Panc1 (cell line): ENCODE data around the gene PIH1D1. TPM values are rescaled to one million over a fixed set of nuclear protein-coding genes. Genes with fewer than 3 reads are reported as not detected.

Source experiments
- ATAC-seq: fragments of 200-7000 bp; cut with Tn5 transposase; 2 replicates; pipeline ENCODE4 v1.9.1; 2020; ENCODE audit warnings: mild to moderate bottlenecking, moderate library complexity
- BruUV-seq: library from RNA; stranded (reverse); fragments of 400-500 nt; replicated peaks from 2 replicates; lab custom pipeline; 2021; lab: Mats Ljungman, UMichigan
- CTCF ChIA-PET: fragments of 300-600 bp; sonication (Branson Sonifier 250); formaldehyde crosslinking; loops from one replicate; lab custom pipeline; 2022; ENCODE audit warnings: antibody characterized with exemption; lab: Charles Lee
- POLR2A ChIA-PET: fragments of 300-600 bp; sonication (Branson Sonifier 250); formaldehyde crosslinking; loops from one replicate; lab custom pipeline; 2022; ENCODE audit warnings: antibody characterized with exemption; lab: Charles Lee
- DNase-seq: peaks from one replicate; pipeline ENCODE4 v3.0.0-alpha.2; 2010; ENCODE audit warnings: low read depth, low spot score
- H3K27ac ChIP-seq: 2 replicates; pipeline ENCODE4 v1.5.1; 2011; ENCODE audit warnings: mild to moderate bottlenecking, low read length, inconsistent platforms
- H3K27me3 ChIP-seq: fragments of 200-500 bp; sonication (Bioruptor generic); 2 replicates; pipeline ENCODE4 v1.6.0; 2014; ENCODE audit warnings: low read length, inconsistent platforms; ENCODE audit not compliant: control insufficient read depth, insufficient read depth
- H3K36me3 ChIP-seq: fragments of 200-500 bp; sonication (Bioruptor generic); 2 replicates; pipeline ENCODE4 v1.5.1; 2014; ENCODE audit warnings: inconsistent platforms, mild to moderate bottlenecking, low read length, moderate library complexity; ENCODE audit not compliant: control insufficient read depth, insufficient read depth
- H3K4me1 ChIP-seq: 2 replicates; pipeline ENCODE4 v1.5.1; 2011; ENCODE audit warnings: inconsistent platforms, mild to moderate bottlenecking, low read length, moderate library complexity; ENCODE audit not compliant: control insufficient read depth, insufficient read depth
- H3K4me3 ChIP-seq, 2 experiments: 2 replicates each; pipeline ENCODE4 v1.5.1; 2011 to 2012; ENCODE audit warnings: low read depth in 2 of 2, low read length in 2 of 2, mild to moderate bottlenecking in 2 of 2, inconsistent platforms in 1 of 2, moderate library complexity in 1 of 2
- H3K9me3 ChIP-seq: fragments of 200-500 bp; sonication (Bioruptor generic); 2 replicates; pipeline ENCODE4 v1.5.1; 2014; ENCODE audit warnings: low read depth, mild to moderate bottlenecking, inconsistent platforms, low read length, moderate library complexity; ENCODE audit not compliant: control insufficient read depth, insufficient read depth
- POLR2AphosphoS5 ChIP-seq: IDR thresholded peaks from 2 replicates; pipeline ENCODE4 v1.6.1; 2012; ENCODE audit warnings: mild to moderate bottlenecking, low read depth, low read length, moderate library complexity
- SIN3A ChIP-seq: IDR thresholded peaks from 2 replicates; pipeline ENCODE4 v1.6.1; 2012; ENCODE audit warnings: low read depth, mild to moderate bottlenecking, low read length, moderate library complexity, borderline replicate concordance; ENCODE audit not compliant: insufficient read depth
- TCF7L2 ChIP-seq: IDR thresholded peaks from 2 replicates; pipeline ENCODE4 v1.6.1; 2011; ENCODE audit warnings: mild to moderate bottlenecking, low read depth, low read length, inconsistent platforms
- in situ Hi-C: cut with HindIII; loops from 2 replicates; pipeline ENCODE4 v1.10.0; 2016; ENCODE audit warnings: low sequenced_read_pairs, low pct_unique_long_range_greater_than_20kb
- intact Hi-C: fragments of 100-400 bp; cut with micrococcal nuclease; formaldehyde crosslinking; loops from one replicate; pipeline ENCODE4 v1.10.0; 2022; ENCODE audit not compliant: unreplicated experiment
- total RNA-seq: library from RNA; stranded (reverse); gene quantifications from one replicate; pipeline ENCODE4 v1.2.1, GENCODE V29; 2021; ENCODE audit not compliant: unreplicated experiment
- TF ChIP-seq, protein P1 (sequence below), 2 experiments: IDR thresholded peaks; 2 replicates each; pipeline ENCODE4 v1.6.1; 2011 to 2012; ENCODE audit warnings: low read depth in 2 of 2, control low read depth in 1 of 2, low read length in 1 of 2, mild to moderate bottlenecking in 1 of 2, moderate library complexity in 1 of 2; ENCODE audit not compliant: insufficient read depth in 1 of 2
- TF ChIP-seq, protein P2 (sequence below): fragments of 450-650 bp; IDR thresholded peaks from 2 replicates; pipeline ENCODE4 v1.5.1; 2017; ENCODE audit warnings: mild to moderate bottlenecking

Gene PIH1D1
- total RNA-seq, 1 experiment from 2014 or later = 78.5 TPM

GRCh38 chr19:49428547-49429451 lies 22.8 kb downstream of the PIH1D1 start:
- Histone ChIP-seq H3K27me3 (no peaks in the 10 kb centered on the region; the same call in 1 of the 2 replicates), H3K9me3 (no peaks in the 10 kb centered on the region), H3K4me3 (no peak overlapping the region), H3K4me1 (no peaks in the 10 kb centered on the region; the same call in 1 of the 2 replicates), H3K27ac (no peak overlapping the region), H3K36me3 (no peaks in the 10 kb centered on the region)
- in situ Hi-C loops (no loop called here), intact Hi-C loops (no loop called here)
- no TSS peak for BruUV-seq
- ChIA-PET POLR2A (interaction anchor here (0.5 kb wide), 1 partner anchor 1081 kb away, joined by 10 read pairs; no protein-coding TSS in a partner anchor), CTCF (interaction anchor here (0.5 kb wide), 1 partner anchor 301 kb away, joined by 8 read pairs; no protein-coding TSS in a partner anchor)
- ATAC-seq (no peak), DNase-seq (no peak)
- no peak for TF ChIP-seq TCF7L2
- TF ChIP-seq, protein P1, sequence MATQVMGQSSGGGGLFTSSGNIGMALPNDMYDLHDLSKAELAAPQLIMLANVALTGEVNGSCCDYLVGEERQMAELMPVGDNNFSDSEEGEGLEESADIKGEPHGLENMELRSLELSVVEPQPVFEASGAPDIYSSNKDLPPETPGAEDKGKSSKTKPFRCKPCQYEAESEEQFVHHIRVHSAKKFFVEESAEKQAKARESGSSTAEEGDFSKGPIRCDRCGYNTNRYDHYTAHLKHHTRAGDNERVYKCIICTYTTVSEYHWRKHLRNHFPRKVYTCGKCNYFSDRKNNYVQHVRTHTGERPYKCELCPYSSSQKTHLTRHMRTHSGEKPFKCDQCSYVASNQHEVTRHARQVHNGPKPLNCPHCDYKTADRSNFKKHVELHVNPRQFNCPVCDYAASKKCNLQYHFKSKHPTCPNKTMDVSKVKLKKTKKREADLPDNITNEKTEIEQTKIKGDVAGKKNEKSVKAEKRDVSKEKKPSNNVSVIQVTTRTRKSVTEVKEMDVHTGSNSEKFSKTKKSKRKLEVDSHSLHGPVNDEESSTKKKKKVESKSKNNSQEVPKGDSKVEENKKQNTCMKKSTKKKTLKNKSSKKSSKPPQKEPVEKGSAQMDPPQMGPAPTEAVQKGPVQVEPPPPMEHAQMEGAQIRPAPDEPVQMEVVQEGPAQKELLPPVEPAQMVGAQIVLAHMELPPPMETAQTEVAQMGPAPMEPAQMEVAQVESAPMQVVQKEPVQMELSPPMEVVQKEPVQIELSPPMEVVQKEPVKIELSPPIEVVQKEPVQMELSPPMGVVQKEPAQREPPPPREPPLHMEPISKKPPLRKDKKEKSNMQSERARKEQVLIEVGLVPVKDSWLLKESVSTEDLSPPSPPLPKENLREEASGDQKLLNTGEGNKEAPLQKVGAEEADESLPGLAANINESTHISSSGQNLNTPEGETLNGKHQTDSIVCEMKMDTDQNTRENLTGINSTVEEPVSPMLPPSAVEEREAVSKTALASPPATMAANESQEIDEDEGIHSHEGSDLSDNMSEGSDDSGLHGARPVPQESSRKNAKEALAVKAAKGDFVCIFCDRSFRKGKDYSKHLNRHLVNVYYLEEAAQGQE (IDR thresholded peaks at IDR 0.05; ENCODE audit: insufficient read depth in 1 of 2, low read depth in 2 of 2, low read length in 1 of 2) = no peak
- TF ChIP-seq SIN3A = no peak
- no peak for TF ChIP-seq POLR2AphosphoS5
- TF ChIP-seq, protein P2, sequence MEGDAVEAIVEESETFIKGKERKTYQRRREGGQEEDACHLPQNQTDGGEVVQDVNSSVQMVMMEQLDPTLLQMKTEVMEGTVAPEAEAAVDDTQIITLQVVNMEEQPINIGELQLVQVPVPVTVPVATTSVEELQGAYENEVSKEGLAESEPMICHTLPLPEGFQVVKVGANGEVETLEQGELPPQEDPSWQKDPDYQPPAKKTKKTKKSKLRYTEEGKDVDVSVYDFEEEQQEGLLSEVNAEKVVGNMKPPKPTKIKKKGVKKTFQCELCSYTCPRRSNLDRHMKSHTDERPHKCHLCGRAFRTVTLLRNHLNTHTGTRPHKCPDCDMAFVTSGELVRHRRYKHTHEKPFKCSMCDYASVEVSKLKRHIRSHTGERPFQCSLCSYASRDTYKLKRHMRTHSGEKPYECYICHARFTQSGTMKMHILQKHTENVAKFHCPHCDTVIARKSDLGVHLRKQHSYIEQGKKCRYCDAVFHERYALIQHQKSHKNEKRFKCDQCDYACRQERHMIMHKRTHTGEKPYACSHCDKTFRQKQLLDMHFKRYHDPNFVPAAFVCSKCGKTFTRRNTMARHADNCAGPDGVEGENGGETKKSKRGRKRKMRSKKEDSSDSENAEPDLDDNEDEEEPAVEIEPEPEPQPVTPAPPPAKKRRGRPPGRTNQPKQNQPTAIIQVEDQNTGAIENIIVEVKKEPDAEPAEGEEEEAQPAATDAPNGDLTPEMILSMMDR = no peak

GRCh38 chr19:49427855-49428546 lies 23.6 kb downstream of the PIH1D1 start:
- H3K4me1 ChIP-seq = no peaks in the 10 kb centered on the region; the same call in 1 of the 2 replicates
- in situ Hi-C loops = no loop called here
- no peaks in the 10 kb centered on the region; the same call in 1 of the 2 replicates for H3K27me3 ChIP-seq
- intact Hi-C loops = no loop called here
- no peak overlapping the region for H3K27ac ChIP-seq
- H3K9me3 ChIP-seq = no peaks in the 10 kb centered on the region
- POLR2A ChIA-PET = no interaction called here
- TF ChIP-seq, protein P2 = no peak
- TF ChIP-seq POLR2AphosphoS5 = no peak
- ATAC-seq (peak; percentile 75), DNase-seq (no peak)
- CTCF ChIA-PET = no interaction called here
- no TSS peak for BruUV-seq
- peak overlapping the region; percentile 15 to 28; a peak in 2 of 4 replicates for H3K4me3 ChIP-seq
- H3K36me3 ChIP-seq = no peaks in the 10 kb centered on the region
